Ectodermal cell (in vitro differentiated cells): ENCODE measurements around the gene RASL10B.

Source experiments
- H3K27ac ChIP-seq: 2 replicates; pipeline ENCODE4 v1.7.0; 2013; ENCODE audit warnings: mild to moderate bottlenecking, low read depth, low read length; ENCODE audit not compliant: insufficient read depth, poor library complexity, severe bottlenecking
- H3K27me3 ChIP-seq: 2 replicates; pipeline ENCODE4 v1.7.0; 2013; ENCODE audit warnings: mild to moderate bottlenecking, low read length; ENCODE audit not compliant: insufficient read depth, control insufficient read depth, poor library complexity, severe bottlenecking
- H3K36me3 ChIP-seq: one replicate; pipeline ENCODE4 v1.7.0; 2013; ENCODE audit warnings: low read length; ENCODE audit not compliant: control insufficient read depth, insufficient read depth
- H3K4me1 ChIP-seq: one replicate; pipeline ENCODE4 v1.7.0; 2013; ENCODE audit warnings: low read length; ENCODE audit not compliant: control insufficient read depth, insufficient read depth
- H3K4me3 ChIP-seq: 2 replicates; pipeline ENCODE4 v1.7.0; 2013; ENCODE audit warnings: low read depth, low read length, control low read depth; ENCODE audit not compliant: insufficient read depth
- H3K9me3 ChIP-seq: 2 replicates; pipeline ENCODE4 v1.7.0; 2013; ENCODE audit warnings: mild to moderate bottlenecking, low read length, moderate library complexity; ENCODE audit not compliant: control insufficient read depth
- WGBS, 2 experiments: methylation state at CpG; one replicate each; pipeline ENCODE4 v1.1.7; 2013; ENCODE audit warnings: missing lambda C conversion rate in 2 of 2; 5-methylcytosine and 5-hydroxymethylcytosine counted together

RASL10B gene

DNA sequence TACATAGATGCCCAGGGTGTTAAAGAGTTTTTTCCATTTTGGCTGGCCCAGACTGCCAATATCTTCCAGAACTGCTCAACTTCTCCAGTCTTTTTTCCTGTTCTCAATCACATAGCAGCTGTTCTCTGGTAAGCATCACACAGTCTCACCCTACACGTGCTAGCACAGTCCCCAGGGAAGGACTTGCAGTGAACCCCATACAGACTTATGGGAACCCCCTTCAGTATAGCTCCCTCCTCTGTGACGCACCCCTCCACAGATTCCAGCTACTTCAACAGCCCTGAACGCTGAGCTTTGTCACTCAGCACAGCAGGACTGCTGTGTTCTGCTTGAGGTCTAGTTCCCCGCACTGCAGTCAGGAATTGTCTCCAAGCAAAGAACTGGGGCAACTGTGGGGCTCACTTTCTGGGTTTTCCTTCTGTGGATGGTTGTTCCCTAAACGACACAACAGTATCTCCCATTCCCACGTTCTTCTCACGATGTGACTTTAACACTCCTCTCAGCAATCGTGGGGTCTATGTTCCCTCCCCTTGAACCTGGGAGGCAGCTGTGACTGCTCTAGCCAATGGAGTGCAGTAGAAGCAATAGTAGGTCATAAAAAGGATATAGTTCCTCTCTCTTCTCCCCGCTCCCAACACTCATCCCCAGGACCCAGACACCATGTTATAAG, 60.4 kb downstream of the RASL10B start:
- no peaks in the 10 kb centered on the region for H3K9me3 ChIP-seq
- no peaks in the 10 kb centered on the region for H3K36me3 ChIP-seq
- H3K4me1 ChIP-seq = no peaks in the 10 kb centered on the region
- H3K4me3 ChIP-seq = no peak overlapping the region
- H3K27me3 ChIP-seq = peaks cover 54% of the 10 kb centered on the region
- 46 to 52% methylated on average over 9 of the region's 9 CpGs for WGBS, 2 experiments
- no peak overlapping the region for H3K27ac ChIP-seq
